CD4-positive, alpha-beta T cell treated with Interleukin-12 subunit alpha and Interleukin-12 subunit beta, for 1 hour (primary cell): ENCODE results near the gene NPLOC4.

Experiments
- DNase-seq: peaks from one replicate; pipeline ENCODE4 v3.0.0-alpha.2; 2020

NPLOC4 gene

GRCh38 chr17:81582749-81583148, 54.2 kb downstream of the NPLOC4 start:
- DNase-seq, result no peak

DNA sequence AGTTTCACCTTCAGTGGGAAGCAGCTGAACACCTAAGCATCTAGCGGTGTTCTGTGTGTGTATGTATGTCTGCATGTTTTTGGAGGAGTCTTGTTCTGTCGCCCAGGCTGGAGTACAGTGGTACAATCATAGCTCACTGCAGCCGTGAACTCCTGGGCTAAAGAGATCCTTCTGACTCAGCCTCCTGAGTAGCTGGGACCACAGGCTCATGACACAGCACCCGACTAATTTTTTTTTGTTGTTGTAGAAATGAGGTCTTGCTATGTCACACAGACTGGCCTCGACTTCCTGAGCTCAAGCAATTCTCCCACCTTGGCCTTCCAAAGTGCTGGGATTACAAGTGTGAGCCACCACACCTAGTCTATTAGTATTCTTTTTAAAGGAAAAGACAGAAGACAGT, 54.6 kb downstream of the NPLOC4 start:
- DNase-seq, result no peak

- no peak for DNase-seq
Observed at GRCh38 chr17:81581758-81582157, 55.2 kb downstream of the NPLOC4 start.

DNA sequence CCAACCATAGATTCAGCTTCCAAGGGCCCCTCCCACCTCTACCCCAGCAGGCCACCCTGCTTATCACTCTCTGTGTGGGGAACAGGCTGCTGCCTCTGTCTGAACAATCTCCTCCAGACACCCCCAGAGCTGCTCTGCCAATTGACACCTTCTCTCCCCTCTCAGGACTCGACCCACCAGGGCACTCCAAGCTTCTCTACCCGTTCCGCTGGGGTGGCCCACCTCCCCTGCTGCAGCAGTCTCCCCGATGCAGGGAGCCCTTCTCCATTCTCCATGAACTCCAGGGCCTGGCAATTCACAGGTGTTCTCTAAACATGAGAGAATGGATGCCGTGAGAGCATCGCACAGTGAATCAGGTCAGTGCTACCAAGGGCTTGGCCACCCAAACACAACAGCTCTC, 56.4 kb downstream of the NPLOC4 start:
- no peak for DNase-seq

DNA sequence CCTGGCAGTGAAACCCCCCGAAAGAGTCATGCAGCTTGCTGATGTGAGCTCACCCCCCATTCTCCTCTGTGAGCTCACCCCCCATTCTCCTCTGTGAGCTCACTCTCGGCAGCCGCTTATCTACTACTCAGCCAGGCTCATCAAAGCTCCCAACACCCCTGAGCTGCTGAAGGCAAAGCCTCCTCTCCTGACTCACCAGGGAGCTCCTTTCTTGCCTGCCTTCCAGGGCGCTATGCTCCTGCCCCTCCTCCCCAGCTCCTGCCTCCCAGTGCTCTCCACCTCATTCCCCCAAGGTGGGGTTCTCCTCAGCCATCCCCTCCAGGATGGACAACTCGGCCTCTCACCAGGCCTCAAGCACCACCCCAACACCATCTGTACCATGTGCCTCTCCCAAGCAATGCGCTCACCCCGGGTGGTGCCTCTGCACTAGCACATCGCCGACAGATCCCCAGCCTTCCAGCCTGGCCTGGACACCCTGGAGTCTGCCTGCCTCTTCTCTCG, 57.0 kb downstream of the NPLOC4 start:
- DNase-seq, result no peak

DNA sequence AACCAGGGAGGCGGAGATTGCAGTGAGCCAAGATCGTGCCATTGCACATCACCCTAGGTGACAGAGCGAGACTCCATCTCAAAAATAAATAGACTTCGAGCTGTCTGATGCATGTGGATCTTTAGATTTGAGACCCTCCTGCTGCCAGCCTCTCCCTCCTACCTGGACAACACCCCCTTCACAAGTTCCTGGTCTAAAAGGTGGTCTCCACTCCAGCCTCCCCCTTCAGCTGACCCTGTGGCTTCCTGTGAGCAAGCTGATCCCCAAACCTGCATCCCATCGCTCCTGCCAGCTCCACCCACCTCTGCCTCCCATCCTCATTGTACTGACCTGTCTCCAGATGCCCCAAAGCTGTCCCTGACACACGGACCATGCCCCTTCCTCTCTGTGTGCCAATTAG, 57.6 kb downstream of the NPLOC4 start:
- DNase-seq, result no peak

GRCh38 chr17:81578561-81579225, 58.2 kb downstream of the NPLOC4 start:
- no peak for DNase-seq

DNA sequence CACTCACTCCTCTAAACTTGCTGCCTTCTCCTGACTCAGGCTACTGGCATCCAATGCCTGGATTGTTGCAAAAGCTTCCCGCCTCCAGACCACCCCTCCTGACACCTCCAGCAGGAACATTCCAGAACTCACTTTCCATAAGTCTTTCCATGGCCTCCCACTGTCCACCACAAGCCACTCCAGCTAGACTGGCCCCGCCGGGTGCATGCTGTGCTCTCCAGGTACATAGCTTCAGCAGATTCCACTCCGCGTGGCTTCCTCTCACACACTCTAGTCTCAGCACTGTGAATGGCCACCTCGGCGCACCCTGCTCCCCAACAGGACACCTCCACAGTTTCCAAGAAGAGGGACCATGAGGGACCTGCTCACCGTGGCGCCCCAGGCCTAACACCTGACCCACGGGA, 58.9 kb downstream of the NPLOC4 start:
- DNase-seq, result no peak

DNA sequence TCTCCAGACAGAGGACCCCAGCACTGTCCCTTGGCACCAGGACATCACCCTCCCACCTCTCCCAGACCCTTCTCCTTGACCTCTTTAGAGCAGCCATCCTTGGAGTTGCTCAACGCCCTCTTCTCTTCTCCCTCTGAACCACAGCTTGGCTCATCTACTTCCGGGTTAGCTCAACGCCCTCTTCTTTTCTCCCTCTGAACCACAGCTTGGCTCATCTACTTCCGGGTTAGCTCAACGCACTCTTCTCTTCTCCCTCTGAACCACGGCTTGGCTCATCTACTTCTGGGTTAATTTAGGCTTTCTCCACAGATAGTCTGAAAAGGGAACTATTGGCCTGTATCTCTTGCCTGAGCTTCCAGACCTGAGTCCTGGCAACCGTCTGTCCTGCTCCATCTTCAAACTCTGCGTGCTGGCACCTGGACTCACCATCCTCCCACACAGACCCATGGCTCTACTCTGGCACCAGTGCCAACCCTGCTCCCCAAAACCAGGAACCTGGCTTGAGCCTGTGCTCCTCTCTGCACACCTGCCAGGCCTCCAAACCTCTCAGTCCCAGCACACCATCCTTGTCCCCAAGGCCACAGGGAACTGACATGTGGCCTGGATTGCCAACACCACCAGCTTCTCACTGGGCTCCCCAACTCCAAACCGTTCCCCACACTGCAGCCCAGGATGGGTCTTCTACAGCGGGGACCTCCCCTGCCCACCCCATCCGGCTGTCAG, 59.5 kb downstream of the NPLOC4 start:
- DNase-seq, result no peak

DNA sequence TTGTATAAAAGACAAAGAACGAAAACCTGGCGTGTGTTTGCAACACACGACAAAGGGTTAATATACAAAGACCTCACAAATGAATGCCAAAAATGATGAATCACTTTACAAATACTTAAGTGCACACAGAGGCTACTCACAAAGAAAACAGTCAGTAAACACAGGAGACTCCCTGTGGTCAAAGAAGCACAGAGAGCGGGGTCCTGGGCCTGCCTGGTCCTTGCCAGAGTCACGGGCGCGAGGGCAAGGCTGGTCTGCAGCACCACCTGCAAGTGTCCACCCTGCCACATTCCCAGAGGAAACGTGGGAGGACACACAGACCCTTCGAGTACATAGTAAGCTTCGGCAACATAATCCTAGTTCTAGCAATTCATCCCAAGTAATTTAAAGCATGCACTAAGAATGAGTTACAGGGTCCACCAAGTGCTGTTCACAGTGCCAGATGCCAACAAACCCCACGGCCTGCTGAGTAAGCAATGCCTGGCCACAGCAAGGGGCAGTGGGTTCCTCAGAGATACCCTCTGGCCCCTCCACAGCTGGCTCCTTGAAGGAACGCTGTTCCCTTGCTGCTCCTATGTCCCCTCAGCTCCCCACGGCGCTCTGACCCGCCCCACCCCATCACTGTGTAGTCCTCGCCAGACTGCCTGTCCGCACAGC, 60.2 kb downstream of the NPLOC4 start:
- no peak for DNase-seq

GRCh38 chr17:81575836-81576235, 61.1 kb downstream of the NPLOC4 start:
- DNase-seq, result no peak

DNA sequence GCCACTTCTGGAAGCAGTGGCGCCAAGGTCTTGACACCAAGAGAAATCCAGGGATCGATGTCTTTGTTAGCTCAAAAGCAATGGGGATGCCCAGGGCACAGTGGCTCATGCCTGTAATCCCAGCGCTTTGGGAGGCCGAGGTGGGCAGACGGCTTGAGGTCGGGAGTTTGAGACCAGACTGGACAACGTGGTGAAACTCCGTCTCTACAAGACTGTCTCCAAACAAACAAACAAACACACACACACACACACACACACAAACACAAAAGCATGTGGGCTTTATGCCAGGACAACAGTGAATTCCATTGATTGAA, 62.3 kb downstream of the NPLOC4 start:
- no peak for DNase-seq

GRCh38 chr17:81573794-81574642, 62.9 kb downstream of the NPLOC4 start:
- no peak for DNase-seq

DNA sequence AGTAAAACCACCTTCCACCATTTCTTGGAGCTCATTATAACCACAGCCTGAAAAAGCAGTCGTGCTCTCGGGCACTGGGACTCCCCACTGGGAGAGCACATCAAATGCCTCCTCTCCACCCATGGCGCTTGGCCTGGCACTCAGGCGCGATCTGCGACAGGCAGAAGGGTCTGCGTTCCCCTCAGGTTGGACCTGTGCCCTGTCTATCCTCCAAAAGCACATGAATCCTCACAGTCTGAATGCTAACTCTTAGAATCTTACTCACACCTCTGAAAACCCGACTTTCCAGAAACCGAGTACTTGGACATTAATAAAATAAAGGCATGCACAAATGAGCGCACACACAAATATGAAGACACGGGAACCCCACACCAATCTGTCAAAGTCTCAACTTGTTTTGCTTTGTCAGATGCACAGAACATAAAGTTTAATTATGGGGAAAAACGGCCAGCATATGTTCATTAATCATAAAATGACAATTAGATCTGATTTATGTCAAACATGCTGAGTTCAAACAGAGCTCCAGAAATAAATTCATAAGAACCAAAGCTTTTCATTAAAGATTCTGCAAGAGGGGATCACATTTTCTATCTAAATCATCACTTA, 64.2 kb downstream of the NPLOC4 start:
- no peak for DNase-seq

DNA sequence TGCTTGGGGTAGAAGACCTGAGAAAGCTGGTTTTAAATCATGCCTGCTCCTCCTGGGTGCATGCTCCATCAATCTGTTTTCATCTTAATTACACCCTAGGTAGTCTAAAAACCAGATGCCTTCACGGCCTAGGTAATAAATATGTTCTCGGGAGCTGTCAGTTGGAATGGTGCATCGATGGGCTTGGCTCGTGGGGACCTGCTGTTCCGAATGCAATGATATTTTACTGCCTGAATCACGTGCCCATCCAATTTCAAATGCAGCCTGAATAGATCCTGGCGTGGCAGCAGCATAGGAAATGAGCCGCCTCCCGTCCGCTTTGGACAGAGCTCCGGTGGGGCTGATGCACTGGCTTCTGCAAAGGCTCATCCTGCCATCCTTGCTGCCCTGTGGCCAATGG, 65.9 kb downstream of the NPLOC4 start:
- DNase-seq, result no peak

DNA sequence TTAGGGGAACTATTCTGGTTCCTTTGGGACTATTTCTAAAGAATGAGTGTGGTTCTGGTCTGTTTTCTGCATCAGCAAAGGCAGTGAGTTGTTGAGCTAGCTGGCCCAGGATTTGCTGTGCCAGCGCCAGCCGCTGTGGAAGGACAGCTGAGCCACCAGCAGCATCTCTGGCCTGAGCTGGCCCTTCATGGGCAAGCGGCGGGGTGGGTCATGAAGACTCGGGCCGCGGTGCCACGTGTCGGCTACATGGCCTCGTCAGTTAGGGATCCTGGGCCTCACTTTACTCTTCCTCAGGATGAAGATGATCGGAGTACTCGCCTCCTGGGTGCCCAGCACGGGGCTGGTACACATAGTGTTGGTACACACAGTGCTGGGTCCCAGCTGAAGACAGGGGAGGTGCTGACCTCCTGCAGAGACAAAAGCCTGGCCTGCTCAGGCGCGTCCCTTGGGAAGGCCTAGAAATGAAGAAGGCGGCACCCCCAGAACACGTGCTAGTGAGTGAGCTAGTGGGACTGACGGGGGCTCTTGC, 66.9 kb downstream of the NPLOC4 start:
- DNase-seq, result no peak

DNA sequence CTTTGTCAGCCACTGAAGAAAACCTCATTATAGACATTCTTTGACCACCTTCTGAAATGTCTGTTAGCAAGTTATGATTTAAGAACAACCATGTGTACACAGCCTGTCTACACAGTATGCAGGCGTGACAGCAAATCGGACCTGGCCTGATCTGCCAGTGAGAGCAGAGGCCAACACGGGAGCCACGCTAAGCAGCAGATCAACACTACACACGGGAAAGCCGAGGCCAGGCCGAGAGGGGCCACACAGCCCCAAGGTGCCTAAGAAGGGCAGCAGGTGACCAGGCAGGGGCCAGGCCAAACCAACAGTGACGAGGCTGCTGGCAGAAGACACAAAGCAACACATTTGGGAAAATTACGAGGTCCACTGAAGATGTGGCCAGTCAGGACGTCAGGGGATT, 68.5 kb downstream of the NPLOC4 start:
- DNase-seq, result no peak

DNA sequence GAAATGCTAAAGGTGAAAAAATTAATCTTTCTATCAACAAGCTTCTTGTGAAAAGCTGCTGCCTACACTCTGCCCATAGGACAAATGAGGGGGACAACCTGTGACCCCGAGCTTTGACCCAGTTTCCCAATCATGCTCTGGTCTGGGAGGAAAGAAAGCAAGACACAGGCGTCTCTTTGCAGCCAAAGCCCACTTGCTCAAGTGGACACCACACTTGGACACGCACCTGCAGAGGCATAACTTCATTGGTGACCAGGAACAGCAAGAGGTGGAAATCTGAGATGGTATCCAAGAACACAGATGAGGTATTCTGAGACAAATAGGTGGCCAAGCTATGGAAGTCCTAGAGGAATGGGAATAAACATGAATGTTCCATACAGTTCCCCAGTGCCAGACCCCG, 69.7 kb downstream of the NPLOC4 start:
- DNase-seq, result no peak

- no peak for DNase-seq
Observed at GRCh38 chr17:81566461-81567126, 70.3 kb downstream of the NPLOC4 start.

GRCh38 chr17:81565231-81565630, 71.7 kb downstream of the NPLOC4 start:
- DNase-seq, result no peak

DNA sequence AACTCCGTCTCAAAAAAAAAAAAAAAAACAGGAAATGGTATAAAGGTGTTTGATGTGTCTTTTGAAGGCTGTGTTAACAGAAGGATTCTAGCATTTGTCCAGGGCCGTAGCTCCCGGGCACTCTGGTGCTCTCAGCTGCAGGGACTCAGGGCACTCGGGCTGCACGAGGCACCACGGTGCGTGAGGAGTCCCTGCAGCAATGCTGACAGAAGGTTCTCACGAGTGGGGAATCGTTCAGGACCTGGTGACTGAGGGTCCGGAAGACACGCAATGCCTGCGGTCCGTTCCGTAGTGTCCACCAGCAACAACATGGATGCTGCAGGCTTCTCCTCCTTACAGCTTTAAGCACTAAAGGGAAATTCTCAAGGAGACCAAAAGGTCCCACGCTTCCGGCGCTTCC, 72.1 kb downstream of the NPLOC4 start:
- no peak for DNase-seq
